Stimulated activated CD4-positive, alpha-beta T cell treated with anti-CD3 and anti-CD28 coated beads, Interleukin-15, amount 100 ng/mL, for 24 hours (primary cell): Measurements from ENCODE around the gene PHYHD1.

ENCODE experiments used
- DNase-seq: peaks from one replicate; pipeline ENCODE4 v3.0.0-alpha.2; 2020

Gene PHYHD1

GRCh38 chr9:128901822-128902221 lies 19.0 kb upstream of the PHYHD1 start:
- no peak for DNase-seq

DNA sequence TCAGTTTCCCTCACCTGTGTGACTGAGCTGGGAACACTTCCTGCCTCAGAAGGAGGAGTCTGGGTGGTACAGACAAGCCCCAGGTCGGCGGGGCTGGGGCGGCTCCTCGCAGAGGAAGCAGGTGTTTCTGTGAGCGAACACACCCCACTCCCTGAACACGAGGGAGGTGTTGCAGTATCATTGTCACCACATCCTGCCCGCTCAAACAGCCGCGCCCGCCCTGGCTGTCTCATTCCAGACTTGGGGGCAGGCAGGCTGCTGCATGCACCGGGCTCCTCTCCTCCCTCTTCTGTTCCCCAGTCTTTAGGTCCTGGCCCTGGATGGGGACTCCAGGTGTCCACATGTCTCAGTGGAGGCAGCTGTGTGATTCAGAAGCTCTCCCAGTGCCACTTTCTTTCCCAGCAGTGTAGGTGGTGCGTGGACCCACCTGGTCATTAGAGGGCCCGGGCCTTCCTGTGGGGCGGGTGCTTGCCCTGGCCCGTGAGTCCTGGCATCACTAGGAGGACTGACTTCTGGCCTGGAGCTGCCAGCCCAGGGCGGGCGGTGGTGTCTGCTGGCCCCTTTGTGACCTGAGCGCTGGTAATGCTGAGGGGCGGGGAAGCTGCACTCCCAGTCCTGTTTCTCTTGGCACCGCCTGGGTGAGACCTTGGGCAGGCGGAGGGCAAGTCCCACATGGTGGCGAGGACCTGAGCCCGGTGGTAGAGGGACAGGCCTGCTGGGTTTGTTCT lies 18.3 kb upstream of the PHYHD1 start:
- peak; percentile 91 for DNase-seq

DNA sequence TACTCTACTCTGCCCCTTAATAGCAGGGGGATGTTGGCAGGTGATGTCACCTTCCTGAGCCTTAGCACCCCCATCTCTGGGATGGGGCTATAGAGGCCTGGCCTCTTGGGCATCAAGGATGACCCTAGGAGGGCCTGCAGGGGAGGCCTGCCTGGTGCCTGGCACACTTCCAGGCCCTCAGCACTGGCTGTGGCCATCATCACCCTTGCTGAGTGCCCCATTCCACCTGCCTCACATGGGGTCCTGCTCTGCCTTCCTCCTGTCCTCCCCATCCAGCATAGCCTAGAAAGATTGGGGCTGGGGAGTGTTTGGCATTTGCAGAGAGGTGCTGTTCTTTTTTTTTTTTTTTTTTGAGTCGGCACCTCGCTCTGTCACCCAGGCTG lies 17.7 kb upstream of the PHYHD1 start:
- DNase-seq: no peak

- peak; percentile 35 for DNase-seq
Measured at GRCh38 chr9:128903871-128904620, 16.7 kb upstream of the PHYHD1 start.

- DNase-seq: no peak
Measured at GRCh38 chr9:128905964-128906363, 14.8 kb upstream of the PHYHD1 start.

- no peak for DNase-seq
Measured at GRCh38 chr9:128906741-128907140, 14.0 kb upstream of the PHYHD1 start.

DNA sequence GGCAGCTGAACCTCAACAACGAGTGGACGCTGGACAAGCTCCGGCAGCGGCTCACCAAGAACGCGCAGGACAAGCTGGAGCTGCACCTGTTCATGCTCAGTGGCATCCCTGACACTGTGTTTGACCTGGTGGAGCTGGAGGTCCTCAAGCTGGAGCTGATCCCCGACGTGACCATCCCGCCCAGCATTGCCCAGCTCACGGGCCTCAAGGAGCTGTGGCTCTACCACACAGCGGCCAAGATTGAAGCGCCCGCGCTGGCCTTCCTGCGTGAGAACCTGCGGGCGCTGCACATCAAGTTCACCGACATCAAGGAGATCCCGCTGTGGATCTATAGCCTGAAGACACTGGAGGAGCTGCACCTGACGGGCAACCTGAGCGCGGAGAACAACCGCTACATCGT lies 12.4 kb upstream of the PHYHD1 start:
- no peak for DNase-seq

DNA sequence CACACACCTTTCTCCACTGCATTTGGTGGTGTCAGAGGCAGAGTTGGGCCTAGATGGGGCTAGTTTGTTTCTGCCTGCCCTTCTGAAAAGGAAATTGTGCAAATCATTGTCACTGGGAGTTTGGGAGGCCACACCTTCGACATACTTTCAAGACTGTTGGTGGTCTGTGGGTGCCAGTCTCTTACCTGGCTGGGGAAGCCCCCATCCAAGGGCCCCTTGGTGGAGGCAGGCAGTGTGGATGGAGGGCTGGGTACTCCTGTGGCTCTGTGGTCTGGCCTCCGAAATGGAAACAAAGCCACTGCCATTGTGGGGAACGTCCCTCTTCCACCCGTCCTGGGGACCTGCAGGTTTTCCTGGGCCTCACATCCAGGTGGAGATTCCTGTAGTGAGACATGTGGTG lies 10.9 kb upstream of the PHYHD1 start:
- no peak for DNase-seq

GRCh38 chr9:128910906-128911305 lies 9.9 kb upstream of the PHYHD1 start:
- no peak for DNase-seq

- DNase-seq: no peak
Measured at GRCh38 chr9:128911529-128912035, 9.2 kb upstream of the PHYHD1 start.

DNA sequence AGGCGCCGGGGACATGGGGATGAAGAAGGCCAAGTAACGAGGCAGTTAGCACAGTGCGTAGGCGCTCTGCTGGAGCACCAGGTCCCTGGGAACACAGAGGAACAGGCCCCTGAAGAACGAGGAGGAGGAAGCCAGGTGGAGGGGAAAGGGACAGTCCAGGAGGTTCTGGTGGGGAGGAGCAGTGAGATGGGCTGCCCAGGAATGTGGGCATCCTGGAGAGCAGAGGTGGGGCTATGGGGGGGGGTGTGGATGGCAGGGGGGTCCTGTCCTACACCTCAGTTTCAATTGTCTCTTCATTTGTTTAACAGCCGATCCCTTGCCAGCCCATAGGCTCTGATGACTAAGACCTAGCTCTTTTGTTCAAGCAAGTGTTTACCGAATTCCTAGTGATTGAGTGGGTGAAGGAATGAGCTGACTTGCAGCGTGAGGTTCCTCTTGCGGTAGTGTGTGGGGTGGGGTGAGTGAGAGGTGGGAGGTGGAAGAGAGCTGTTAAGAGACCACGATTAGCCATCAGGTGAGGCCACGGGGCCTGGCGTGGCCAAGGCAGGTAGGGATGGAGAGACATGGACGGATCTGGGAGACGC lies 8.4 kb upstream of the PHYHD1 start:
- DNase-seq: peak; percentile 24

DNA sequence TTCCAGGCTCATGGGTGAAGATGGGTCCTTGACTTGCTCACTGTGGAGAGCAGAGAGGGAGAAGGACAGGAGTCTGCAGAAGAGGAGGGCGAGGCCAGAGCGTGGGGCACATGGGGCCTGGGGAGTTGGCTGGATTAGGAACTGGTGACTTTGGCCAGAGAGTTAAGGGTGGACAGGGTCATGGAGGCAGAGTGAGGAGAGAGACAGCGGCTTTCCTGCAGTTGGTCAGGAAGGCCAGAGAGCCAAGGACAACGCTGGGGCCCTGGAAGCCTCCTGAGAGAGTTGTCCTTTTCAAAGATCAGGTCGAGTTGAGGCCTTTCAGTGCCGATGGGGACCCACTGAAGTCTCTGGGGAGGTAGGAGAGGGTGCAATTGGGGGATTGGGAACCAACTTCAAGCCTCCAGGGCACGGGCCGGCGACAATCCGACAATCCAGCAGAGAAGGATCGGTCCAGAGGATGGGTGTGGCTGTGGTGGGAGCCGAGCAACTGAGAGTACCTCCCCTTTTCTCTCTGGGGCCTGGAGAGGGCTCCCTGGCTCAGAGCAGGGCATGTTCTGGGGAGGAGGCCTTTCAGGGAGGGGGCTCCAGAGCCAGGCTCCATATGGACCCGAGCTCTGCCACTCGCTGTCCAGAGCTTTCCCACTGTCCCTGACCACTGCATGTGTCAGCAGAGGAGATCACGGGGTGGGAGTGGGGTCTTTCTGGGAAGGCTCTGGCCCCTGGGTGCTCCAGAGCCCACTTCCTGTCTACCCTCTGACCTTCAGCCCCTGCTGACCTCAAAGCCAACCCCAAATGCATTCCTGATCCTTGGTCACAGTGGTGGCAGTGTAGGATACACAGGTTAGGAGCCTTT lies 7.5 kb upstream of the PHYHD1 start:
- no peak for DNase-seq

DNA sequence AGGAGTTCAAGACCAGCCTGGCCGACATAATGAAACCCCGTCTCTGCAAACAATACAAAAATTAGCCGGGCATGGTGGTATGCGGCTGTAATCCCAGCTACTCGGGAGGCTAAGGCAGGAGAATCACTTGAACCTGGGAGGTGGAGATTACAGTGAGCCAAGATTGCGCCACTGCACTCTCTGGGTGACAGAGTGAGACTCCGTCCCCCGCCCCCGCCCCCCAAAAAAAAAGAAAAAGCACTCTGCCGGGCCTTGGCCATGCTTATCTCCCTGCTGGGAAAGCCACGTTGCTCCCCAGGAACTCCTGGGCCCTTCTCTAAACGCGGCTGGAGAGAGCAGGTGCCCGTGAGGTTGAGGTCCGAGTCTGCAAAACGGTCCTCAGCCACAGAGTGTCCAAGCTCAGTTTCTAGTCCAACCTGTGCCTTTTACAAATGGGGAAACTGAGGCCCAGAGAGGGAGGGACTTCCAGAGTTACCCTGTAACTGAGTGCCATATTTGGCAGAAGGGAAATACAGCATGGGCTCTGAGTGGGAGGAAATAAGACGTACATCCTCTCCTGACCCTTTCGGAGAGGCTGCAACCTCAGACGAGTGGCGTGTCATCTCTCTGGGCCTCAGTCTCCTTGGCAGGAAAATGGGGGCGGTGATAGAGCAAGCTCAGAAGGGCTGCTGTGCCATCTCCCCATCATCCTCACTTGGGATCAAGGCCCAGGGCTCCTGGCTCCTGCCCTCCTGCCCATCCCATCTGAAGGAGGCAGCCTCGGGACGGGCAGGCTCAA lies 6.6 kb upstream of the PHYHD1 start:
- peak; percentile 31 for DNase-seq

GRCh38 chr9:128916204-128916603 lies 4.6 kb upstream of the PHYHD1 start:
- no peak for DNase-seq

DNA sequence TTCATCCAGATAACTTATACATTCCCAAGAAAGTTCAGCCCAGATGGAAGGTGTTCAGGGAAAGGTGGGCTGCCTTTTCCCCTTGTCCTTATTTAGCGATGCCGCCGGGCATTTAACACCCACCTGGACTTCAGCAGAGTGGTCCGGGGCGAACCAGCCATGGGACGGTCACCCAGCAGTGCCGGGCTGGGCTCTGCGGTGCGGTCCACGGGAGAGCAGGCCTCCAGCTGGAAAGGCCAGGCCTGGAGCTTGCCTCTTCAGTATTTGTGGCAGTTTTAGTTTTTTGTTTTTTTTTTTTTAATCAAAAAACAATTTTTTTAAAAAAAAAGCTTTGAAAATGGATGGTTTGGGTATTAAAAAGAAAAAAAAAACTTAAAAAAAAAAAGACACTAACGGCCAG lies 4.0 kb upstream of the PHYHD1 start:
- DNase-seq: no peak

DNA sequence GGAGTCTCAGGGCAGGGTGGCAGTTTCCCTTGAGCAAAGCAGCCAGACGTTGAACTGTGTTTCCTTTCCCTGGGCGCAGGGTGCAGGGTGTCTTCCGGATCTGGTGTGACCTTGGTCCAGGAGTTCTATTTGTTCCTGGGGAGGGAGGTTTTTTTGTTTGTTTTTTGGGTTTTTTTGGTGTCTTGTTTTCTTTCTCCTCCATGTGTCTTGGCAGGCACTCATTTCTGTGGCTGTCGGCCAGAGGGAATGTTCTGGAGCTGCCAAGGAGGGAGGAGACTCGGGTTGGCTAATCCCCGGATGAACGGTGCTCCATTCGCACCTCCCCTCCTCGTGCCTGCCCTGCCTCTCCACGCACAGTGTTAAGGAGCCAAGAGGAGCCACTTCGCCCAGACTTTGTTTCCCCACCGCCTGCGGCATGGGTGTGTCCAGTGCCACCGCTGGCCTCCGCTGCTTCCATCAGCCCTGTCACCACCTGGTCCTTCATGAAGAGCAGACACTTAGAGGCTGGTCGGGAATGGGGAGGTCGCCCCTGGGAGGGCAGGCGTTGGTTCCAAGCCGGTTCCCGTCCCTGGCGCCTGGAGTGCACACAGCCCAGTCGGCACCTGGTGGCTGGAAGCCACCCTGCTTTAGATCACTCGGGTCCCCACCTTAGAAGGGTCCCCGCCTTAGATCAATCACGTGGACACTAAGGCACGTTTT lies 3.5 kb upstream of the PHYHD1 start:
- no peak for DNase-seq

- no peak for DNase-seq
Measured at GRCh38 chr9:128918921-128919320, 1.9 kb upstream of the PHYHD1 start.

DNA sequence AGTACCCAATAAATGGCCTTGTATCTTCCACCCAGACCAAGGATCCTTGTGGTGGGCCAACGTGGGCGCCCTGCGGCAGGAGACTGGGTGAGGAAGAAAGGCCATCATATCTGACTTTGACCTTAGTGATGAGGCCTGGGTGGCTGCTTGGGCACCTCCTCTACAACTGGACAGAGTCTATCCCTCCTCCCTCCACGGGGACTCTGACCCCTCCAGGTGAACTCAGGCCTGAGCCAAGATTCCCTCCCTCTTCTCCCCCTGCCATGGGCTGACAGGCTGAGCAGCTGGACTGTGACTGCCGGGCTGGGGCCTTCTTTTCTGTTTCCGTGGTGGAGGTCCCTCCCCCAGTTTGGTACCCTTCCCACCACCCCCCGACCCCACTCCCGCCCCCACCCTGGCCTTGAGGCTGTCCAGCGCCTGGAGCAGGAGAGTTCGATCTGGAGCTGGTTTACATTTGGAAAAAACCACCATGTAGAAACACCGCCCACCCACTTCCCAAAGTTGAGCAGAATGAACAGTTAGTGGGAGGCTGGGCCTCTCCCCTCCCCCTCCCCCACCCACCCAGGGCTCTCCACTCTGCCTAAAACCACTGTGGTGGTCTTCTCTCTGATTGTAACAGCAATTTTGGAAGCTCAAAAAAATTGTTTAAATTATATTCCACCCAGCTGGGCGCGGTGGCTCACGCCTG lies 1.2 kb upstream of the PHYHD1 start:
- DNase-seq: no peak

DNA sequence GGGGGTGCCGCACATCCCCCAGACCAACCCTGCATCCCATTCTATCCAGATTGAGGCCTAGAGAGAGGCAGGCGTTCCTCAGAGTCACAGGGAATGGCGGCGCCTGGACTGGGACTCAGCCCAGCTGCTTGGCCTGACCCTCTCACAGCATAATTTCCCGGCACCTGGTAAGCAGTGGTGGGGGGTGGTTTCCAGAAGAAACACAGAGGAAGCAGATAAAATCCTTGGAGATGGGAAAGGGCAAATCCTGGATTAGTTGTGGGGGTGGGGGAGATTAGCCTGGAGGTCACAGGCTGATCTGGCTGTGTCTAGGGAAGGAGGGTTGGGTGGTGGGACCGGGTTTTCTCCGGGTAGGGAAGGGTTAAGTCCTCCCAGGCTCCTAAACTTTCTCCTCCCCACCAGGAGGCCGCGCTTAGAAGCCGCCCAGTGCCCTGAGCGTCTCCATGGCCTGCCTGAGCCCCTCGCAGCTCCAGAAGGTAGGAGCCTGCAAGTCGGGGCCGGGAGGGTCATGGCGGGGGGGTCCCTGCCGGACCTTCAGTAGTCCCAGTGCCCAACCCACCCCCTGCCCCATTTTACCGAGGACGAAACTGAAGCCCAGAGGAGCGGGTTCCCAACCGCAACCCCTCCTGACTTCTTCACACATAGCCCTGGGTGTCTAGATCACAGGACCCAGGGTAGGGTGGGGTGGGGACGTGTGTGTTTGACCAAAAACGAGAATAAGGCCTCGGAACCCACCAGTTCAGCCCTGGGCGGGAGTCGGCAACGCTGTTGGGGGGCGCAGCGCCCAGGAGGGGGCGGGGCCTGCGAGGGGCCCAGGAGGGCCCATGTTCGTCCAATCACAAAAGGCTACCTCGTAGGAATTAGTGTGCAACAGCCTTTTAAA lies 1.3 kb downstream of the PHYHD1 start:
- peak; percentile 18 for DNase-seq

GRCh38 chr9:128923493-128923883 lies 2.7 kb downstream of the PHYHD1 start:
- no peak for DNase-seq
